ENCODE measurements around the gene SLC10A7. TPM values are rescaled to one million over a fixed set of nuclear protein-coding genes. Genes with fewer than 3 reads are reported as not detected.

Gene SLC10A7
- total and polyA plus RNA-seq, 2 experiments from 2014 or later = 0.81 to 4.3 TPM

- H3K27me3 Mint-ChIP-seq (ENCODE audit: insufficient read depth, low read depth, poor library complexity) = peaks cover 1% of the 10 kb centered on the region
- H3K4me1 Mint-ChIP-seq = no peaks in the 10 kb centered on the region
- no peak overlapping the region for H3K4me2 ChIP-seq
- no peak overlapping the region for H3K27ac Mint-ChIP-seq
- no peak overlapping the region for H3K4me3 ChIP-seq
- no peak overlapping the region for H3K4me3 Mint-ChIP-seq
- H4K20me1 ChIP-seq (replicated peaks; ENCODE audit: insufficient read depth) = no peaks in the 10 kb centered on the region
- no peaks in the 10 kb centered on the region for H3K9me2 ChIP-seq (ENCODE audit: insufficient read depth)
- no peak overlapping the region for H2AFZ ChIP-seq
- ATAC-seq = peak; percentile 87
- H3K79me2 ChIP-seq (replicated peaks; ENCODE audit: insufficient read depth) = no peaks in the 10 kb centered on the region
- DNase-seq (ENCODE audit: low spot score) = peak; percentile 55
- peaks cover 3% of the 10 kb centered on the region; the same call in 1 of the 2 replicates for H3K4me1 ChIP-seq (ENCODE audit: insufficient read depth)
- no peaks in the 10 kb centered on the region for H3F3A ChIP-seq (replicated peaks; ENCODE audit: low read depth)
- H3K9me3 Mint-ChIP-seq = no peaks in the 10 kb centered on the region
- H3K27me3 ChIP-seq (ENCODE audit: insufficient read depth) = no peaks in the 10 kb centered on the region
- no peaks in the 10 kb centered on the region for H3K36me3 Mint-ChIP-seq (ENCODE audit: low read depth)
- no peak overlapping the region for H3K27ac ChIP-seq (ENCODE audit: low read depth)
- TF ChIP-seq ETS1 (IDR thresholded peaks at IDR 0.05) (no peak), CTCF (conservative IDR thresholded peaks at IDR 0.05; ENCODE audit: low read depth in 2 of 2) (peak in 1 of 2 experiments; percentile 32; a peak in 2 of 4 replicates)
- H3K36me3 ChIP-seq (ENCODE audit: insufficient read depth) = no peaks in the 10 kb centered on the region
Measured at GRCh38 chr4:146291313-146291712, 230.4 kb downstream of the SLC10A7 start.

- no peak for TF ChIP-seq STAT1 (IDR thresholded peaks at IDR 0.05; ENCODE audit: unreplicated experiment)
- no peak for TF ChIP-seq POLR2AphosphoS5 (IDR thresholded peaks at IDR 0.05; ENCODE audit: low read depth)
- TF ChIP-seq ZNF114 (CRISPR knock-in tag; IDR thresholded peaks at IDR 0.05) = no peak
- TF ChIP-seq ETS1 (IDR thresholded peaks at IDR 0.05) = no peak
- TF ChIP-seq NANOG (IDR thresholded peaks at IDR 0.05; ENCODE audit: borderline replicate concordance) = no peak
- DNase-seq (ENCODE audit: low spot score) = no peak
- Mint-ChIP-seq H3K27me3 (ENCODE audit: insufficient read depth, low read depth, poor library complexity) (peaks cover 1% of the 10 kb centered on the region), H3K4me1 (no peaks in the 10 kb centered on the region), H3K4me3 (no peak overlapping the region), H3K9me3 (no peaks in the 10 kb centered on the region), H3K27ac (no peak overlapping the region), H3K36me3 (ENCODE audit: low read depth) (no peaks in the 10 kb centered on the region)
- no peaks in the 10 kb centered on the region for H3K9me2 ChIP-seq (ENCODE audit: insufficient read depth)
- ATAC-seq = no peak
- no peak overlapping the region for H3K27ac ChIP-seq (ENCODE audit: low read depth)
- no peaks in the 10 kb centered on the region for H3K79me2 ChIP-seq (replicated peaks; ENCODE audit: insufficient read depth)
- H3F3A ChIP-seq (replicated peaks; ENCODE audit: low read depth) = no peaks in the 10 kb centered on the region
- no peaks in the 10 kb centered on the region for H4K20me1 ChIP-seq (replicated peaks; ENCODE audit: insufficient read depth)
- H3K4me2 ChIP-seq = no peak overlapping the region
- H3K4me1 ChIP-seq (ENCODE audit: insufficient read depth) = peaks cover 3% of the 10 kb centered on the region; the same call in 1 of the 2 replicates
- H3K4me3 ChIP-seq = no peak overlapping the region
- H3K36me3 ChIP-seq (ENCODE audit: insufficient read depth) = no peaks in the 10 kb centered on the region
- H2AFZ ChIP-seq = no peak overlapping the region
- H3K27me3 ChIP-seq (ENCODE audit: insufficient read depth) = no peaks in the 10 kb centered on the region
Measured at GRCh38 chr4:146288193-146288592, 233.5 kb downstream of the SLC10A7 start.

- Histone ChIP-seq H3K36me3 (ENCODE audit: insufficient read depth) (no peaks in the 10 kb centered on the region), H3K9me2 (ENCODE audit: insufficient read depth) (no peaks in the 10 kb centered on the region), H3K4me2 (no peak overlapping the region), H2AFZ (no peak overlapping the region), H3K4me3 (no peak overlapping the region), H3K27me3 (ENCODE audit: insufficient read depth) (no peaks in the 10 kb centered on the region), H3K79me2 (replicated peaks; ENCODE audit: insufficient read depth) (no peaks in the 10 kb centered on the region), H3K4me1 (ENCODE audit: insufficient read depth) (no peaks in the 10 kb centered on the region), H3F3A (replicated peaks; ENCODE audit: low read depth) (no peaks in the 10 kb centered on the region), H4K20me1 (replicated peaks; ENCODE audit: insufficient read depth) (no peaks in the 10 kb centered on the region), H3K27ac (ENCODE audit: low read depth) (no peak overlapping the region)
- Mint-ChIP-seq H3K4me3 (no peak overlapping the region), H3K27me3 (ENCODE audit: insufficient read depth, low read depth, poor library complexity) (no peaks in the 10 kb centered on the region), H3K4me1 (no peaks in the 10 kb centered on the region), H3K36me3 (ENCODE audit: low read depth) (no peaks in the 10 kb centered on the region), H3K27ac (no peak overlapping the region), H3K9me3 (no peaks in the 10 kb centered on the region)
- no peak for DNase-seq (ENCODE audit: low spot score)
- no peak for ATAC-seq
- TF ChIP-seq ETS1 (IDR thresholded peaks at IDR 0.05) (no peak), ZNF331 (CRISPR knock-in tag; IDR thresholded peaks at IDR 0.05; ENCODE audit: low read depth) (no peak), JUNB (IDR thresholded peaks at IDR 0.05; ENCODE audit: unreplicated experiment) (no peak), POLR2AphosphoS5 (IDR thresholded peaks at IDR 0.05; ENCODE audit: low read depth) (no peak), NANOG (IDR thresholded peaks at IDR 0.05; ENCODE audit: borderline replicate concordance) (no peak)
Measured at GRCh38 chr4:146285037-146285436, 236.7 kb downstream of the SLC10A7 start.

Measured in GM23338 (cell line).